ENCODE results near the gene RIPPLY3. TPM values are rescaled to one million over a fixed set of nuclear protein-coding genes. Genes with fewer than 3 reads are reported as not detected.

RIPPLY3 gene
- total RNA-seq, 2 experiments from 2014 or later: not detected

GRCh38 chr21:36964827-36965719, 41.4 kb upstream of the RIPPLY3 start:
- H3K9me3 ChIP-seq (ENCODE audit: low read length): no peaks in the 10 kb centered on the region
- H2AFZ ChIP-seq (ENCODE audit: low read length): peak overlapping the region; percentile 63; the same call in 1 of the 2 replicates
- intact Hi-C loops (cut with micrococcal nuclease; ENCODE audit: unreplicated experiment): loop anchor here (10.0 kb wide), 1 partner anchor 400 kb away; the partner anchor contains the start of gene DYRK1A

GRCh38 chr21:36965720-36966065, 40.8 kb upstream of the RIPPLY3 start:
- ChIA-PET CTCF (ENCODE audit: unreplicated experiment) (interaction anchor here (0.6 to 0.7 kb wide), 2 partner anchors 33 to 45 kb away, joined by 3 to 4 read pairs; no protein-coding TSS in a partner anchor), POLR2A (interaction anchor here (0.7 to 2.2 kb wide), 7 partner anchors 10 to 1917 kb away, joined by 4 to 14 read pairs (median 4); no protein-coding TSS in a partner anchor)
- no TSS peak for BruUV-seq (replicated peaks)
- H3K4me1 ChIP-seq (ENCODE audit: insufficient read depth, low read length, poor library complexity, severe bottlenecking): peaks cover 24% of the 10 kb centered on the region
- H3K27ac ChIP-seq (ENCODE audit: low read depth, low read length, poor library complexity, severe bottlenecking): peak overlapping the region; percentile 45
- H3K36me3 ChIP-seq (ENCODE audit: insufficient read depth, low read length): peaks cover 3% of the 10 kb centered on the region; the same call in 1 of the 2 replicates
- H3K4me3 ChIP-seq (ENCODE audit: low read depth, low read length, poor library complexity, severe bottlenecking): peak overlapping the region; percentile 92
- H3K9me2 ChIP-seq (ENCODE audit: insufficient read depth, low read length): no peaks in the 10 kb centered on the region
- peak overlapping the region; percentile 99 for H3K4me2 ChIP-seq (ENCODE audit: low read length)
- H2AFZ ChIP-seq (ENCODE audit: low read length): peak overlapping the region; percentile 63
- intact Hi-C loops (cut with micrococcal nuclease; ENCODE audit: unreplicated experiment): loop anchor here (2.0 to 10.0 kb wide), 2 partner anchors 107 to 399 kb away; partner anchors contain the start of genes DYRK1A, PIGP and TTC3
- no peaks in the 10 kb centered on the region for H4K20me1 ChIP-seq (ENCODE audit: insufficient read depth, low read length)
- no peaks in the 10 kb centered on the region for H3K9me3 ChIP-seq (ENCODE audit: low read length)
- no peaks in the 10 kb centered on the region for H3K79me2 ChIP-seq (ENCODE audit: insufficient read depth, low read depth, low read length)
- TF ChIP-seq CTCF (conservative IDR thresholded peaks at IDR 0.05; ENCODE audit: low read length): no peak
- TF ChIP-seq EZH2phosphoT487 (IDR thresholded peaks at IDR 0.05; ENCODE audit: borderline replicate concordance, low read depth, low read length): no peak
- no peak for DNase-seq (ENCODE audit: low spot score)

More at GRCh38 chr21:36964827-36965719, 41.4 kb upstream of the RIPPLY3 start:
- Histone ChIP-seq H3K4me1 (ENCODE audit: insufficient read depth, low read length, poor library complexity, severe bottlenecking) (peaks cover 24% of the 10 kb centered on the region), H3K9me2 (ENCODE audit: insufficient read depth, low read length) (no peaks in the 10 kb centered on the region), H3K4me3 (ENCODE audit: low read depth, low read length, poor library complexity, severe bottlenecking) (peak overlapping the region; percentile 92), H4K20me1 (ENCODE audit: insufficient read depth, low read length) (no peaks in the 10 kb centered on the region), H3K36me3 (ENCODE audit: insufficient read depth, low read length) (peaks cover 7% of the 10 kb centered on the region), H3K27ac (ENCODE audit: low read depth, low read length, poor library complexity, severe bottlenecking) (peak overlapping the region; percentile 45), H3K79me2 (ENCODE audit: insufficient read depth, low read depth, low read length) (no peaks in the 10 kb centered on the region), H3K4me2 (ENCODE audit: low read length) (peak overlapping the region; percentile 99)
- TF ChIP-seq EZH2phosphoT487 (IDR thresholded peaks at IDR 0.05; ENCODE audit: borderline replicate concordance, low read depth, low read length) (no peak), CTCF (conservative IDR thresholded peaks at IDR 0.05; ENCODE audit: low read length) (no peak)
- TSS peak; percentile 72 for BruUV-seq (replicated peaks)
- POLR2A ChIA-PET: interaction anchor here (0.5 to 2.2 kb wide), 8 partner anchors 10 to 1917 kb away, joined by 3 to 14 read pairs (median 4); no protein-coding TSS in a partner anchor
- CTCF ChIA-PET (ENCODE audit: unreplicated experiment): interaction anchor here (0.6 kb wide), 1 partner anchor 32 kb away, joined by 3 read pairs; no protein-coding TSS in a partner anchor
- peak; percentile 40 for DNase-seq (ENCODE audit: low spot score)
